ENCODE measurements around the gene LYSMD1.
A peak's percentile ranks its signal among the peaks of the same experiment; 100 is the strongest.
"Not testable (repeated sequence)": the region's sequence is repeated elsewhere in the genome, so short reads cannot be mapped to it uniquely, and the experiment has no call there.

The LYSMD1 gene, protein sequence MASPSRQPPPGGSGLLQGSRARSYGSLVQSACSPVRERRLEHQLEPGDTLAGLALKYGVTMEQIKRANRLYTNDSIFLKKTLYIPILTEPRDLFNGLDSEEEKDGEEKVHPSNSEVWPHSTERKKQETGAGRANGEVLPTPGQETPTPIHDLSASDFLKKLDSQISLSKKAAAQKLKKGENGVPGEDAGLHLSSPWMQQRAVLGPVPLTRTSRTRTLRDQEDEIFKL

DNA sequence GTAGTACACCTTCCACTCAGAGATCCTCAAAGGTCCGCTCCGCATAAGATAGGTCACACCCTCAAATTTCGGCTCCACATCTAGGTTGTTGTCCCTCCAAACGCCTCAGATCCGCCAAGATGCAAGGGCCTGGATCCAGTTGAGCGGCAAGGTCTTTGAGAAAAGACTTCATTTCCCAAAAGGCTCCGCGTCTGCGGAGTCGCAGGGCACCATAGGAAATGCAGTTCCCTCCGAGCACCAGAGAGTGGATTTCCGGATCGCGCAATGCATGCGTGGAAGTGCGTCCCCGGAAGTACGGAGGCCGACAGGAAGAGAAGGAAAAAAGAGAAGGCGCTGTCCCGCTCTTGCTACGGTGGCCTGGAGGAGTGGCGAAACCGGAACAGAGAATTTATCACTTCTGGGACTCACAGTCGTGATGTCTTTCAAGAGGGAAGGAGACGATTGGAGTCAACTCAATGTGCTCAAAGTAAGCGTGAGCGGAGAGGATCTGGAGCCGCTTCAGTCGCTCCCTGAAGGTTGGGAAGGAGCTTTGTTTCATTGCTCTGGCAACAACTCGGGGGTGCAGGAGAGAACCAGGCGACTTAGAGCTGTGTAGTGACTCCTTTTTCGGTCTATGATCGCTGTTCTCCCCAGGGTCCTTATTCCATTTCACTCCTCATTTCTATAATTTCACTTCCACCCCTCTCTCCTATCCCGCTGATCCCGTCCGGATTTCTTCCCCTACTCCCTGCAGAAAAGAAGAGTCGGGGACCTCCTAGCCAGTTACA lies at the start of gene LYSMD1, which contains the start of gene SCNM1:
Gene LYSMD1, minus strand, starts transcription at position 165 of the 767 bp plus-strand sequence. CDS start 644 bp downstream, outside the sequence.
Gene SCNM1, plus strand, starts transcription at position 407 of the 767 bp plus-strand sequence. Its CDS starts 9 bp downstream, at position 416.
- DNase-seq (ENCODE audit: low read depth, low spot score): peak; percentile 96

- DNase-seq (ENCODE audit: low read depth, low spot score): no peak
Measured at GRCh38 chr1:151213560-151213959, 47.9 kb upstream of the LYSMD1 start.

- DNase-seq (ENCODE audit: low read depth, low spot score): no peak
Measured at GRCh38 chr1:151211972-151212705, 46.4 kb upstream of the LYSMD1 start.

GRCh38 chr1:151210830-151211229 lies 45.1 kb upstream of the LYSMD1 start:
- DNase-seq (ENCODE audit: low read depth, low spot score): no peak

- not testable (repeated sequence) for DNase-seq (ENCODE audit: low read depth, low spot score)
Measured at GRCh38 chr1:151205381-151205965, 39.8 kb upstream of the LYSMD1 start.

- no peak for DNase-seq (ENCODE audit: low read depth, low spot score)
Measured at GRCh38 chr1:151199873-151200581, 34.3 kb upstream of the LYSMD1 start.

DNA sequence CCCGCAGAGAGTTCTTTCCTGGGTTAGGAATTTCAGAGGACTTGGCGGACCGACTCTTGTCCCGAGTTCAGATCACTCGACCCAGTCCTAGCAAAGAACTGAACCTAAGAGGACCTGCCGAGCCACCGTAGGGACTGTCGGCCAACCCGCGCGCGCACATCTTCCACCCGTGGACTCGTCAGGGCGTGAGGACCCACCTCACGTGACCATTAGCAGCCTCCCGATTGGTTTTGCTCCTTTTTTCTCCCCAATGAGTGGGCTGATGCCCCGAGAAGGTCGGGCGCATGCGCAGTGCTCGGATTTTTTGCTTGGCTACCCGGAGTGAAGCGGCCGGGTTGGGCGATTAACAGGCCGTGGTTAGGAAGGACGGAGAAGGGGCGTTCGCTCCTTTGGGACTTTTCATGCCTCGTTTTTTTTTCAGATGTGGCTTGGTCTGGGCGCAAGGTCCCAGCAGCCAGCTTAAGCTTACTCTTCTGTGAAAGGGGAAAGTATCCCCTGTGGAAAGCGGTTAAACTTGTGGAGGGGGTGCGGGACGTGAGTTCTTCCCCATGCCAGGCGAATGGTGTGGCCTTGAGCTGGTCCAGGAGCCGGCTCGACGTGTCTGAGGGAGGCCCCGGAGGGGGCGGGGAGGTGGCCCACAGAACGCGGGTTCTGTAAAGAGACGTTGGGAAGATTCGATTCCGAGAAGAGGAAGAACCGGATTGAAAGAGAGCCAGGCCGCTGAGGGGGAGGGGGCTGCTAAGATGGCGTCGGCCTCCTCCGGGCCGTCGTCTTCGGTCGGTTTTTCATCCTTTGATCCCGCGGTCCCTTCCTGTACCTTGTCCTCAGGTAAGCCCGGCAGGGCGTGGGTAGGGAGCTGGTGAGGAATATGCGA lies 32.8 kb upstream of the LYSMD1 start, which contains the start of gene PIP5K1A:
Gene PIP5K1A, plus strand, starts transcription at position 299 of the 874 bp plus-strand sequence. Its CDS starts 445 bp downstream, at position 744.
- DNase-seq (ENCODE audit: low read depth, low spot score): peak; percentile 88

DNA sequence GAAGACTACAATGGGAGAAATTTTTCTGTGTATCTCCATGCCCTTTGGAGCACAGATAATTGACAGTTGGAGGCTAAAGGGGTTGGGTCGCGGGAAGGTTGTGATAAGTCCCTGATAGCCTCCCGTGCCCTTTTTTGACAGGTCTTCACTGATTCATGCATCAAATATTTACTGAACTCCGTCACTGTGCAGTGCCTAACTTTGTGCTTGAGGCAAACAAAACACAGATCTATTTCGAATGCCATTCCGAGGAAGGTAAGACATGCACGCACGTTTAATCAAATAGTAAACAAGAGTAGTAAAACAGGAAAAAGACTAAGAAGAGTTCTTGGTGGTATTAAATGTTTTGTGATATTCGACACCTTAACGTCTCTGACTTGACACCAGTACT lies 32.2 kb upstream of the LYSMD1 start:
- no peak for DNase-seq (ENCODE audit: low read depth, low spot score)

GRCh38 chr1:151196292-151196800 lies 30.6 kb upstream of the LYSMD1 start:
- peak; percentile 61 for DNase-seq (ENCODE audit: low read depth, low spot score)

GRCh38 chr1:151194894-151195594 lies 29.3 kb upstream of the LYSMD1 start:
- not testable (repeated sequence) for DNase-seq (ENCODE audit: low read depth, low spot score)

- DNase-seq (ENCODE audit: low read depth, low spot score): no peak
Measured at GRCh38 chr1:151193856-151194255, 28.2 kb upstream of the LYSMD1 start.

DNA sequence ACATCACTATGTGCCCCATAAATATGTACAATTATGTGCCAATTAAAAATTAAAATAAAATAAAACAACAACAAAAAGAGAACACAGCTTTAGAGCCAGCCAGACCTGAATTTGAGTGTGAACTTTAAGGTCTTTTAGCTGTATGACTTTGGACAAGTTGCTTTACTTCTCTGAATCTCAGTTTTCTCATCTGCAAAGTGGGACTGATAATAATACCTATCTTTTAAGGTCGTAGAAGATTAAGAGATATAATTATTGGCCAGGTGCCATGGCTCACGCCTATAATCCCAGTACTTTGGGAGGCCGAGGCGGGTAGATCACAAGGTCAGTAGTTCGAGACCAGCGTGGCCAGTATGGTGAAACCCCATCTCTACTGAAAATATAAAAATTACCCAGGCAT lies 27.6 kb upstream of the LYSMD1 start:
- DNase-seq (ENCODE audit: low read depth, low spot score): no peak

DNA sequence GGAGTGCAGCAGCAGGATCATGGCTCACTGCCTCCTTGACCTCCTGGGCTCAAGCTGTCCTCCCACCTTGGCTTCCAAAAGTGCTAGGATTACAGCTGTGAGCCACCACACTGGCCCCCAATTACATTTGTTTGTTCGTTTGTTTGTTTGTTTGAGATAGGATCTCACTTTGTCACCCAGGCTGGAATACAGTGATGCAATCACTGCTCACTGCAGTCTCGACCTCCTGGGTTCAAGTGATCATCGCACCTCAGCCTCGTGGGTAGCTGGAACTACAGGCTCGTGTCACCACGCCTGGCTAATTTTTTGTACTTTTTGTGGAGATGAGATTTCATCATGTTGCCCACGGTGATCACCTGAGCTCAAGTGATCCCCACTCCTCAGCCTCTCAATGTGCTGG lies 26.3 kb upstream of the LYSMD1 start:
- no peak for DNase-seq (ENCODE audit: low read depth, low spot score)

DNA sequence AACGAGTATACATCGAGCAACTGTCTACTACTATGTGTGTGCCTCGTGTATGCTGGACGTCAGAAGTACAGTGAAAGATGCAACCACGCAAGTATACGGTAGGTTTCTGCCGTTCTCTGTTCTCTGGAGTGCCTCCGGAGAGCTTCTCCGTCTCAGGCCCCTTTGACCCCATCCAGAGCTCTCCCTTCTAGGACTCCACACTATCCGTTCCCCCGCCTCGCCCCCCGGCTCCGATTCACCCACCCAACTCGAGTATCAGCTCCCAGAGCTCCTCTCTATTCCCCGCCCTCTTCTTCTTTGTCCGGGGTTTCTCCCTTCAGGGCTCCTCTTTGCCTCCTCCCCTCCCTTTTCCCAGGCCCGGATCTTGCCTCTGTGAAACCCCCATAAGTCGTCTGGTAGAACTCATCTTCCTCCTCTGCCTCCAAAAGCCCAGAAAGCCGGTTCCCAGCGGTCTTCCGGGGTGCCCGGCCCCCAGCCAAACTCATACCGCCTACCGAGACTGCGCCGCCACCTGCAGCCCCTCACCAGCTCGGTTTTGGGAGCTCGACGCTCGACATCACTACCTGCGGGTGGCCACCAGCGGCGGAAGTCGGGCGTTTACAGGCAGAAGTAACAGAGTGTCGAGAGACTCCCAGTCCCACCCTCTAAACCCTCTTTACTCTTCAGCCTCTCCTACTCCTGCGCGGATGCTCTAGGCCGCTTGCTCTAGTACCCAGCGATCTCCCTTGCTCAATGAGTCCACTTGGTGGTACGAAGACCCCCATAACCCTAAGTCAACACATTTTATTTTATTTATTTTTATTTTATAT lies 24.1 kb upstream of the LYSMD1 start, which contains the start of gene VPS72:
Gene VPS72, minus strand, starts transcription at position 561 of the 809 bp plus-strand sequence. Its CDS starts 76 bp downstream, at position 485.
- DNase-seq (ENCODE audit: low read depth, low spot score): peak; percentile 45

DNA sequence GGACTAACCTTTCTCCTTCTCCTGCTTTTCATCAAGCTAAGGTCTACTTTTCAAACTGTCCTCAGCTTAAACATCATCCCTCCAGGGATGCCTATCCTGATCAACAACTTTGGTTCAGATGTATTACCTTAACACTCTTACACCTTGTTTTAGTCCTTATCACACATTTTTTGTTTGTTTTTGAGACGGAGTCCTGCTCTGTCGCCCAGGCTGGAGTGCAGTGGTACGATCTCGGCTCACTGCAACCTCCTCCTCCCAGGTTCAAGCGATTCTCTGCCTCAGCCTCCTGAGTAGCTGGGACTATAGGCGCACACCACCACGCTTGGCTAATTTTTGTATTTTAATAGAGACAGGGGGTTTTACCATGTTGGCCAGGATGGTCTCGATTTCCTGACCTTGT lies 23.0 kb upstream of the LYSMD1 start:
- not testable (repeated sequence) for DNase-seq (ENCODE audit: low read depth, low spot score)

DNA sequence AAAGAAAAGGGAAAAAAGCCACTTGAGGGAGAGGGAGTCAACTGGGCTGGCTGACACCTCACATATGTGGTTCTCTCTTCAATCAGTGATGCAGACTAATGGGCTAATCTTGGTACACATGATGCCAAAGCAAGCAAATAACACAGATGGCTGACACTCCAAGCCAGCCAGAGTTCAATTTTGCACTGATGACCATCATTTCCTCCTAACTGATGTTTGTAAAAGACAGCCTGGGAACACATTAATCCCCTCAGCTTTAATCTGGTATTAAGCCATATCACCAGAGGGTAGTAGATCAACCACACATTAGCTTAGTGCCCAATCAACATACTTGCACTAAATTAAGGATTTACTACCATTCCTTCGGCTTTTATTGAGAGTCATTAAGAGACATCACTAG lies 21.5 kb upstream of the LYSMD1 start:
- no peak for DNase-seq (ENCODE audit: low read depth, low spot score)

DNA sequence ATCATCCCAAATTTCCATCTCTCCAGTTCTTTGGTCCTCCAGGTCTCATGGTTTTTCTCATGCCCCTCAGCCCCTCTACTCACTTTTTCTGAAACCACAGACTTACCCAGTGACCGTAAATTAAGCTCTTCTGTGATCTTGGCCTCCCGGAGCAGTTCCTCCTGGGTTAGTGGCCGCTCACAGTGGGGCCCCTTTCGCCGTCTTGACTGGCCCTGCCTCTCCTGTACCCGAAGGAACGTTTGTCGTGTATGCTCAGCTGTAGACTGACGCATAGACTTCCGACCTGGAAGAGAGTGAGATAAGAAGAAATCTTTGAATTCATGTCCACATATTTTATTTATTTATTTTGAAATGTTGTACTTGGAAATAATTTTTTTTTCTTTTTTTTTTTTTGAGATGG lies 18.5 kb upstream of the LYSMD1 start:
- DNase-seq (ENCODE audit: low read depth, low spot score): no peak

GRCh38 chr1:151176514-151177045 lies 10.9 kb upstream of the LYSMD1 start:
- DNase-seq (ENCODE audit: low read depth, low spot score): no peak

Data from brain pericyte (primary cell).